ENCODE results near the gene ATXN7L3. TPM values are rescaled to one million over a fixed set of nuclear protein-coding genes. Genes with fewer than 3 reads are reported as not detected.

The ATXN7L3 gene
- total and polyA plus RNA-seq, 9 of the 15 experiments (the other 6 are each of a cell fraction or from before 2014, with no cell fraction given): 0.62 to 66.1 (median 33.2) TPM

DNA sequence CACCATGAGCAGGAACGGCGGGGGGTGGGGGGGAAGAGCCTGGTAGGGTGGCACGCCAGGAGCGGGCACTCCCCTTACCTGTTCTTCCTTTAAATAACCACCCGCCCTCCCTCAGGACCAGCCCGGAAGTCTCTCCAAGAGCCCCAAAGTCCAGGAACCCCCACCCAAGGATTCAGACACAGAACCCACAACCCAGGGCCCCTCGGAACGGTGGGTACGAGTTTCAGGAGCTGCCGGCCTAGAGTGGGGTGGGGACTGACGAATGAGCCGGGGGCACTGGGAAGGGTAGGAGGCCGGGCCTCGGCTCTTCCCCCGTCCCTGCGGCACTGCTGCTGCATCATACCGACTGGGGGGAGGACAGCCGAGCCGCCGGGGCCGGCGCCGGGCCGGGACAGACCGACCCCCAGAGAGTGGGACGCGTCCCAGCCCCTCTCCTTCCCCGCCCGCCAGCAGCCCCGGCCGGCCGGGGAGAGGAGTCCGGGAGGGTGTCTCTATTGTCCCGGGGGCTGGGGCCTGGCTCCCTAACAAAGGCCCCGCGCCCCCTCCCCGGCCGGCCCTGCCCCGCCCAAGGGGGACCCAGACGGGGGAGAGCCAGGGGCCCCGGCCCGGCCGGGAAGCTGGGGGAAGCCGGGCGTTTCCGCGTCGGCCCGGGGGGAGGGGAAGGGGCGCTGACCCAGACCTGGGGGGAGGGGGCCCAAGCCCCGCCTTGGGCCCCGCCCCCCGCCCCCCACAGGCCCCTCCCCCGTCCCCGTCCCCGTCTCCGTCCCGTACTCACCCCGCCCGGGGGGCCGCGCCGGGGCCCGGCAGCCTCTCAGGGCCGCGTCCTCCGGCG lies 747 bp downstream of the ATXN7L3 start (continued):
- TF ChIP-seq ZNF274 (IDR thresholded peaks at IDR 0.05; ENCODE audit: borderline replicate concordance, low read depth, low read length) (no peak), NELFE (IDR thresholded peaks at IDR 0.05; ENCODE audit: insufficient read depth, insufficient read length) (no peak), GABPB2 (CRISPR knock-in tag; conservative IDR thresholded peaks at IDR 0.05) (no peak), RBFOX2 (IDR thresholded peaks at IDR 0.05; ENCODE audit: low read depth, low read length) (peak; percentile 68), ASH1L (IDR thresholded peaks at IDR 0.05; ENCODE audit: borderline replicate concordance, low read depth, partially characterized antibody) (no peak), LEF1 (IDR thresholded peaks at IDR 0.05) (no peak), YY1 (IDR thresholded peaks at IDR 0.05; ENCODE audit: borderline replicate concordance in 1 of 3, control insufficient read depth in 1 of 3, extremely low read depth in 1 of 3, insufficient read depth in 3 of 3, insufficient read length in 1 of 3, insufficient replicate concordance in 2 of 3, low read depth in 1 of 3, low read length in 2 of 3) (peak in 1 of 3 experiments; percentile 7), SLC30A9 (CRISPR knock-in tag; IDR thresholded peaks at IDR 0.05) (no peak), PHB (CRISPR knock-in tag; IDR thresholded peaks at IDR 0.05) (no peak), TRIM28 (IDR thresholded peaks at IDR 0.05) (no peak), HDAC3 (IDR thresholded peaks at IDR 0.05; ENCODE audit: borderline replicate concordance, partially characterized antibody) (no peak)
- TF ChIP-seq, protein P1, sequence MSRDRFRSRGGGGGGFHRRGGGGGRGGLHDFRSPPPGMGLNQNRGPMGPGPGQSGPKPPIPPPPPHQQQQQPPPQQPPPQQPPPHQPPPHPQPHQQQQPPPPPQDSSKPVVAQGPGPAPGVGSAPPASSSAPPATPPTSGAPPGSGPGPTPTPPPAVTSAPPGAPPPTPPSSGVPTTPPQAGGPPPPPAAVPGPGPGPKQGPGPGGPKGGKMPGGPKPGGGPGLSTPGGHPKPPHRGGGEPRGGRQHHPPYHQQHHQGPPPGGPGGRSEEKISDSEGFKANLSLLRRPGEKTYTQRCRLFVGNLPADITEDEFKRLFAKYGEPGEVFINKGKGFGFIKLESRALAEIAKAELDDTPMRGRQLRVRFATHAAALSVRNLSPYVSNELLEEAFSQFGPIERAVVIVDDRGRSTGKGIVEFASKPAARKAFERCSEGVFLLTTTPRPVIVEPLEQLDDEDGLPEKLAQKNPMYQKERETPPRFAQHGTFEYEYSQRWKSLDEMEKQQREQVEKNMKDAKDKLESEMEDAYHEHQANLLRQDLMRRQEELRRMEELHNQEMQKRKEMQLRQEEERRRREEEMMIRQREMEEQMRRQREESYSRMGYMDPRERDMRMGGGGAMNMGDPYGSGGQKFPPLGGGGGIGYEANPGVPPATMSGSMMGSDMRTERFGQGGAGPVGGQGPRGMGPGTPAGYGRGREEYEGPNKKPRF (IDR thresholded peaks at IDR 0.05; ENCODE audit: low read depth, low read length): no peak
- TF ChIP-seq, protein P2, sequence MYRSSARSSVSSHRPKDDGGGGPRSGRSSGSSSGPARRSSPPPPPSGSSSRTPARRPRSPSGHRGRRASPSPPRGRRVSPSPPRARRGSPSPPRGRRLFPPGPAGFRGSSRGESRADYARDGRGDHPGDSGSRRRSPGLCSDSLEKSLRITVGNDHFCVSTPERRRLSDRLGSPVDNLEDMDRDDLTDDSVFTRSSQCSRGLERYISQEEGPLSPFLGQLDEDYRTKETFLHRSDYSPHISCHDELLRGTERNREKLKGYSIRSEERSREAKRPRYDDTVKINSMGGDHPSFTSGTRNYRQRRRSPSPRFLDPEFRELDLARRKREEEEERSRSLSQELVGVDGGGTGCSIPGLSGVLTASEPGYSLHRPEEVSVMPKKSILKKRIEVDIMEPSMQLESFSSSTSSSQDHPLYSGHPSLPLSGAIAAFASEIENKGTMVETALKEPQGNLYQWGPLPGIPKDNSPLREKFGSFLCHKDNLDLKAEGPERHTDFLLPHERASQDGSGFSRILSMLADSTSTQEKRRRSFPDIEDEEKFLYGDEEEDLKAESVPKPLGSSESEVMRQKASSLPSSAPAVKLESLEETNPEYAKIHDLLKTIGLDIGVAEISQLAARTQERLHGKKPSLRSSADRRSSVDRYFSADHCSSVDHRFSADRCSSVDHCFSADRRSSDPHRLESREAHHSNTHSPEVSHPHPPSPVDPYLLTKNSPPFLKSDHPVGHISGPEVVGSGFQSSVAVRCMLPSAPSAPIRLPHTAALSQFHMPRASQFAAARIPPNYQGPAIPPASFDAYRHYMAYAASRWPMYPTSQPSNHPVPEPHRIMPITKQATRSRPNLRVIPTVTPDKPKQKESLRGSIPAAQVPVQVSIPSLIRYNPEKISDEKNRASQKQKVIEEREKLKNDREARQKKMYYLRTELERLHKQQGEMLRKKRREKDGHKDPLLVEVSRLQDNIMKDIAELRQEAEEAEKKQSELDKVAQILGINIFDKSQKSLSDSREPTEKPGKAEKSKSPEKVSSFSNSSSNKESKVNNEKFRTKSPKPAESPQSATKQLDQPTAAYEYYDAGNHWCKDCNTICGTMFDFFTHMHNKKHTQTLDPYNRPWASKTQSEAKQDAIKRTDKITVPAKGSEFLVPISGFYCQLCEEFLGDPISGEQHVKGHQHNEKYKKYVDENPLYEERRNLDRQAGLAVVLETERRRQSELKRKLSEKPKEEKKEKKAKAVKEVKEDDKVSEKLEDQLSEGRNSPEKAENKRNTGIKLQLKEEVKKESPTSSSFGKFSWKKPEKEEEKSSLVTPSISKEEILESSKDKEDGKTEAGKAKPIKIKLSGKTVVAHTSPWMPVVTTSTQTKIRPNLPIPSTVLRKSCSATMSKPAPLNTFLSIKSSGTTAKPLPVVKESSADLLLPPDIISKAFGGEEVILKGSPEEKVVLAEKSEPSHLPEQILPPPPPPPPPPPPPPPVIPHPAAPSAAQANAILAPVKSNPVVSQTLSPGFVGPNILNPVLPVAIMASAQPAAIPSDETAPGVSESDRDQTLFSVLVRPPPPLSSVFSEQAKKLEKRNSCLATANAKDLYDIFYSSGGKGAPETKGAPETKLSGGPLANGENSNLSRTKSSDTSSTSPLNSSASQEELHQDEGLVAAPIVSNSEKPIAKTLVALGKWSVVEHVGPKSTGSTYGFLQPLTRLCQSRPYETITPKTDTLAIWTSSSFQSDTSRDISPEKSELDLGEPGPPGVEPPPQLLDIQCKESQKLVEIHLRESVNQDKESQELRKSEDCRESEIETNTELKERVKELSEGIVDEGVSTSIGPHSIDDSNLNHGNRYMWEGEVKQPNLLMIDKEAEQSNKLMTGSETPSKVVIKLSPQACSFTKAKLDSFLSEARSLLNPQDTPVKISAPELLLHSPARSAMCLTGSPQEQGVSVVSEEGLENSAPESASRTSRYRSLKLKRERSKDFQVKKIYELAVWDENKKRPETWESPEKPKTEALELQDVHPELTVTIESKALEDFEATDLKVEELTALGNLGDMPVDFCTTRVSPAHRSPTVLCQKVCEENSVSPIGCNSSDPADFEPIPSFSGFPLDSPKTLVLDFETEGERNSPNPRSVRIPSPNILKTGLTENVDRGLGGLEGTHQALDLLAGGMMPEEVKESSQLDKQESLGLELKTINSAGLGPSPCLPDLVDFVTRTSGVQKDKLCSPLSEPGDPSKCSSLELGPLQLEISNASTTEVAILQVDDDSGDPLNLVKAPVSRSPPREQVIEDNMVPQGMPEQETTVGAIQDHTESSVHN (IDR thresholded peaks at IDR 0.05; ENCODE audit: borderline replicate concordance in 1 of 2, low read depth in 1 of 2): no peak
- TF ChIP-seq, protein P3, sequence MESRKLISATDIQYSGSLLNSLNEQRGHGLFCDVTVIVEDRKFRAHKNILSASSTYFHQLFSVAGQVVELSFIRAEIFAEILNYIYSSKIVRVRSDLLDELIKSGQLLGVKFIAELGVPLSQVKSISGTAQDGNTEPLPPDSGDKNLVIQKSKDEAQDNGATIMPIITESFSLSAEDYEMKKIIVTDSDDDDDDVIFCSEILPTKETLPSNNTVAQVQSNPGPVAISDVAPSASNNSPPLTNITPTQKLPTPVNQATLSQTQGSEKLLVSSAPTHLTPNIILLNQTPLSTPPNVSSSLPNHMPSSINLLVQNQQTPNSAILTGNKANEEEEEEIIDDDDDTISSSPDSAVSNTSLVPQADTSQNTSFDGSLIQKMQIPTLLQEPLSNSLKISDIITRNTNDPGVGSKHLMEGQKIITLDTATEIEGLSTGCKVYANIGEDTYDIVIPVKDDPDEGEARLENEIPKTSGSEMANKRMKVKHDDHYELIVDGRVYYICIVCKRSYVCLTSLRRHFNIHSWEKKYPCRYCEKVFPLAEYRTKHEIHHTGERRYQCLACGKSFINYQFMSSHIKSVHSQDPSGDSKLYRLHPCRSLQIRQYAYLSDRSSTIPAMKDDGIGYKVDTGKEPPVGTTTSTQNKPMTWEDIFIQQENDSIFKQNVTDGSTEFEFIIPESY (CRISPR knock-in tag; IDR thresholded peaks at IDR 0.05): no peak

All from K562 (cell line).